Measurements from ENCODE around the gene SMOC2.

GRCh38 chr6:168686831-168687730 is 246.1 kb downstream of the SMOC2 start:
- TF ChIP-seq CTCF (IDR thresholded peaks at IDR 0.05) (no peak), POLR2A (IDR thresholded peaks at IDR 0.05) (no peak)
